Liver (tissue), 9 donors: Measurements from ENCODE around the gene OR2C1. TPM values are rescaled to one million over a fixed set of nuclear protein-coding genes. Genes with fewer than 3 reads are reported as not detected.

ENCODE experiments used
- DNase-seq: peaks from one replicate; pipeline ENCODE4 v3.0.0-alpha.2; 2017; ENCODE audit warnings: low spot score
- H3K27ac ChIP-seq, 2 donors: one replicate each; pipeline ENCODE4 v1.7.0; 2013; ENCODE audit warnings: inconsistent platforms in 2 of 2, low read length in 2 of 2, control low read depth in 1 of 2, low read depth in 1 of 2, mild to moderate bottlenecking in 1 of 2
- H3K27me3 ChIP-seq, 4 donors: one replicate each; pipeline versions ENCODE4 v1.6.1 to v1.7.0; 2013; ENCODE audit warnings: low read length in 3 of 4, inconsistent platforms in 1 of 4, mild to moderate bottlenecking in 1 of 4, moderate library complexity in 1 of 4; ENCODE audit not compliant: control insufficient read depth in 4 of 4, insufficient read depth in 4 of 4
- H3K36me3 ChIP-seq, 4 donors: one replicate each; pipeline versions ENCODE4 v1.6.1 to v1.7.0; 2013; ENCODE audit warnings: low read length in 3 of 4, mild to moderate bottlenecking in 3 of 4, low read depth in 1 of 4, moderate library complexity in 1 of 4; ENCODE audit not compliant: control insufficient read depth in 4 of 4, insufficient read depth in 3 of 4
- H3K4me1 ChIP-seq, 4 donors: one replicate each; pipeline versions ENCODE4 v1.6.1 to v1.7.0; 2013; ENCODE audit warnings: low read length in 3 of 4, mild to moderate bottlenecking in 3 of 4, moderate library complexity in 1 of 4; ENCODE audit not compliant: control insufficient read depth in 4 of 4, insufficient read depth in 4 of 4
- H3K4me3 ChIP-seq, 3 donors: one replicate each; pipeline versions ENCODE4 v1.6.1 to v1.7.0; 2013; ENCODE audit warnings: low read length in 3 of 3, control low read depth in 1 of 3, low read depth in 1 of 3, mild to moderate bottlenecking in 1 of 3
- H3K9ac ChIP-seq, 2 donors: one replicate each; pipeline ENCODE4 v1.7.0; 2013; ENCODE audit warnings: low read length in 2 of 2, mild to moderate bottlenecking in 2 of 2, moderate library complexity in 2 of 2, control low read depth in 1 of 2, low read depth in 1 of 2
- H3K9me3 ChIP-seq, 4 donors: one replicate each; pipeline versions ENCODE4 v1.6.1 to v1.7.0; 2013; ENCODE audit warnings: low read length in 3 of 4; ENCODE audit not compliant: control insufficient read depth in 4 of 4
- EGR1 ChIP-seq, 2 donors: IDR thresholded peaks; 2 replicates each; pipeline ENCODE4 v1.6.1; 2016 to 2018; ENCODE audit warnings: antibody characterized with exemption in 2 of 2, low read depth in 2 of 2
- FOXA1 ChIP-seq: IDR thresholded peaks from 2 replicates; pipeline ENCODE4 v1.6.1; 2016; ENCODE audit warnings: antibody characterized with exemption
- FOXA2 ChIP-seq: IDR thresholded peaks from 2 replicates; pipeline ENCODE4 v1.6.1; 2016; ENCODE audit warnings: antibody characterized with exemption
- GABPA ChIP-seq, 2 donors: IDR thresholded peaks in 1 of 2; conservative IDR thresholded peaks in 1 of 2; 2 replicates each; pipeline ENCODE4 v1.6.1; 2016; ENCODE audit warnings: antibody characterized with exemption in 2 of 2, mild to moderate bottlenecking in 1 of 2, moderate library complexity in 1 of 2
- HNF4A ChIP-seq, 2 donors: conservative IDR thresholded peaks; 2 replicates each; pipeline ENCODE4 v1.6.1; 2016; ENCODE audit warnings: antibody characterized with exemption in 2 of 2, mild to moderate bottlenecking in 2 of 2
- HNF4G ChIP-seq: IDR thresholded peaks from 2 replicates; pipeline ENCODE4 v1.6.1; 2016; ENCODE audit warnings: antibody characterized with exemption
- JUND ChIP-seq, 2 donors: IDR thresholded peaks; 2 replicates each; pipeline ENCODE4 v1.6.1; 2016; ENCODE audit warnings: antibody characterized with exemption in 2 of 2
- NR2F2 ChIP-seq: IDR thresholded peaks from 2 replicates; pipeline ENCODE4 v1.6.1; 2016; ENCODE audit warnings: antibody characterized with exemption
- RAD21 ChIP-seq, 2 donors: IDR thresholded peaks; 2 replicates each; pipeline ENCODE4 v1.6.1; 2016; ENCODE audit warnings: antibody characterized with exemption in 2 of 2, mild to moderate bottlenecking in 2 of 2
- RXRA ChIP-seq, 2 donors: IDR thresholded peaks; 2 replicates each; pipeline ENCODE4 v1.6.1; 2017 to 2018; ENCODE audit warnings: antibody characterized with exemption in 2 of 2, mild to moderate bottlenecking in 1 of 2
- SP1 ChIP-seq: IDR thresholded peaks from 2 replicates; pipeline ENCODE4 v1.6.1; 2018; ENCODE audit warnings: antibody characterized with exemption, mild to moderate bottlenecking
- TAF1 ChIP-seq: conservative IDR thresholded peaks from 2 replicates; pipeline ENCODE4 v1.6.1; 2016; ENCODE audit warnings: antibody characterized with exemption, mild to moderate bottlenecking
- YY1 ChIP-seq: IDR thresholded peaks from 2 replicates; pipeline ENCODE4 v1.6.1; 2016; ENCODE audit warnings: antibody characterized with exemption, mild to moderate bottlenecking
- WGBS: extraction: QIAGEN DNeasy Blood & Tissue Kit; methylation state at CpG from one replicate; pipeline ENCODE4 v1.1.7; 2013; 5-methylcytosine and 5-hydroxymethylcytosine counted together
- polyA plus RNA-seq, 2 donors: library from polyadenylated mRNA; stranded (reverse) in 1 of 2; unstranded in 1 of 2; fragments of 200-250 nt in 1 of 2; fragments of >200 nt in 1 of 2; fragmentation: Nextera tagmentation in 1 of 2; extraction: Ambion mirVana in 1 of 2; gene quantifications; one replicate each; pipeline versions ENCODE4 v1.2.1 to v1.2.3, GENCODE V29; 2013 to 2015
- total RNA-seq, 2 donors: library from RNA; depleted of rRNA; stranded (reverse); fragments of >200 nt; gene quantifications; one replicate each; pipeline ENCODE4 v1.2.3, GENCODE V29; 2014
- TF ChIP-seq, protein P1 (sequence below): IDR thresholded peaks from 2 replicates; pipeline ENCODE4 v1.6.1; 2016; ENCODE audit warnings: antibody characterized with exemption
- TF ChIP-seq, protein P2 (sequence below): IDR thresholded peaks from 2 replicates; pipeline ENCODE4 v1.6.1; 2016; ENCODE audit warnings: antibody characterized with exemption
- TF ChIP-seq, protein P3 (sequence below): IDR thresholded peaks from 2 replicates; pipeline ENCODE4 v1.6.1; 2016; ENCODE audit warnings: antibody characterized with exemption, mild to moderate bottlenecking
- TF ChIP-seq, protein P4 (sequence below): fragments of 150-350 bp; IDR thresholded peaks from 2 replicates; pipeline ENCODE4 v1.5.1; 2017; ENCODE audit warnings: improper control_type of control experiment, low read depth, low read length; ENCODE audit not compliant: missing input control
- TF ChIP-seq, protein P5 (sequence below): IDR thresholded peaks from 2 replicates; pipeline ENCODE4 v1.6.1; 2016; ENCODE audit warnings: antibody characterized with exemption
- donor health status: healthy.
- donor health status: healthy.
- donor health status: healthy.
- donor health status: healthy.
- donor health status: healthy.

Gene OR2C1
- total and polyA plus RNA-seq, 4 donors, result 0.08 to 0.19 TPM; not detected in 2

DNA sequence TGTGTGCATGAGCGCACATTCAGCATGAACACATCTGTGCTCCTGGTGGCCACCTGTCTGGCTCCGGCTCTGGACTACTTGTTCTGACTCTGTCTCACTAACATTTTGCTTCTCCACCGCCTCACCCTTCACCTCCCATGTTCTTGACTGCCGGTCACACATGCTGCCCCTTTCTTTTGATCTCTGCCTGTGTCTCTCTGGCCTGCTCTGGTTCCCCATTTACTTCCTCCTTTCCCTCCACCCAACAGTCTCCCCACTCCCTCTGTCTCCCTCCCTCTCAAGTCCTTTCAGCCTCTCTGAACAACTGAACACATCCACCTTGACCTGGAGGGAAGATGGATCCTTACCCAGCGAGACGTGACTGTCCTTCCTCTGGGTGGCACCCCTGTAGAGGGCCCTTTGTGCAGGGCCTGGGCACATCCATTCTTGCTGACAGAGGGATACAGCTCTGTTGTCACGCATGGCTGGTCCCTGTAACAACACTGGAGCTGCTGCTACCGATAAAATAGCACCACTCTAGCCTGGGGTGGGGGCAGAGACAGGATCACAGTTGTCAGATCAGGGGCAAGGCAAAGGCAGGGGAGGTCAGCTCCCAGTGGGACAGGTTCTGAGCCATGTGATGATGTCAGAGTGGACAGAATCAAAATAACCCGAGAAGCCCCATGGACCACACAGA is 34.1 kb downstream of the OR2C1 start:
- H3K9me3 ChIP-seq, result peaks cover 22 to 46% (median 44%) of the 10 kb centered on the region in 4 donors
- H3K4me3 ChIP-seq, result peak overlapping the region in 2 of 3 donors; percentile 49 to 62

More for the DNA sequence above, 34.1 kb downstream of the OR2C1 start:
- H3K27ac ChIP-seq, result no peak overlapping the region
- no peak overlapping the region for H3K9ac ChIP-seq
- peaks cover 26 to 70% (median 60%) of the 10 kb centered on the region in 4 donors for H3K36me3 ChIP-seq
- no peaks in the 10 kb centered on the region for H3K27me3 ChIP-seq
- WGBS, result 88% methylated on average over 9 of the region's 9 CpGs
- TF ChIP-seq FOXA2 (no peak), HNF4A (conservative IDR thresholded peaks at IDR 0.05) (no peak), EGR1 (IDR thresholded peaks at IDR 0.05; ENCODE audit: low read depth in 2 of 2) (no peak), SP1 (no peak), HNF4G (no peak), JUND (IDR thresholded peaks at IDR 0.05) (no peak), TAF1 (no peak), GABPA (IDR thresholded peaks at IDR 0.05 in 1 of 2, conservative IDR thresholded peaks at IDR 0.05 in 1 of 2) (no peak), FOXA1 (no peak), RAD21 (IDR thresholded peaks at IDR 0.05) (no peak), RXRA (IDR thresholded peaks at IDR 0.05) (no peak), YY1 (no peak), NR2F2 (no peak)
- TF ChIP-seq, protein P1, sequence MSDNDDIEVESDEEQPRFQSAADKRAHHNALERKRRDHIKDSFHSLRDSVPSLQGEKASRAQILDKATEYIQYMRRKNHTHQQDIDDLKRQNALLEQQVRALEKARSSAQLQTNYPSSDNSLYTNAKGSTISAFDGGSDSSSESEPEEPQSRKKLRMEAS, result no peak
- TF ChIP-seq, protein P2, sequence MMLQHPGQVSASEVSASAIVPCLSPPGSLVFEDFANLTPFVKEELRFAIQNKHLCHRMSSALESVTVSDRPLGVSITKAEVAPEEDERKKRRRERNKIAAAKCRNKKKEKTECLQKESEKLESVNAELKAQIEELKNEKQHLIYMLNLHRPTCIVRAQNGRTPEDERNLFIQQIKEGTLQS, result no peak
- TF ChIP-seq, protein P3, sequence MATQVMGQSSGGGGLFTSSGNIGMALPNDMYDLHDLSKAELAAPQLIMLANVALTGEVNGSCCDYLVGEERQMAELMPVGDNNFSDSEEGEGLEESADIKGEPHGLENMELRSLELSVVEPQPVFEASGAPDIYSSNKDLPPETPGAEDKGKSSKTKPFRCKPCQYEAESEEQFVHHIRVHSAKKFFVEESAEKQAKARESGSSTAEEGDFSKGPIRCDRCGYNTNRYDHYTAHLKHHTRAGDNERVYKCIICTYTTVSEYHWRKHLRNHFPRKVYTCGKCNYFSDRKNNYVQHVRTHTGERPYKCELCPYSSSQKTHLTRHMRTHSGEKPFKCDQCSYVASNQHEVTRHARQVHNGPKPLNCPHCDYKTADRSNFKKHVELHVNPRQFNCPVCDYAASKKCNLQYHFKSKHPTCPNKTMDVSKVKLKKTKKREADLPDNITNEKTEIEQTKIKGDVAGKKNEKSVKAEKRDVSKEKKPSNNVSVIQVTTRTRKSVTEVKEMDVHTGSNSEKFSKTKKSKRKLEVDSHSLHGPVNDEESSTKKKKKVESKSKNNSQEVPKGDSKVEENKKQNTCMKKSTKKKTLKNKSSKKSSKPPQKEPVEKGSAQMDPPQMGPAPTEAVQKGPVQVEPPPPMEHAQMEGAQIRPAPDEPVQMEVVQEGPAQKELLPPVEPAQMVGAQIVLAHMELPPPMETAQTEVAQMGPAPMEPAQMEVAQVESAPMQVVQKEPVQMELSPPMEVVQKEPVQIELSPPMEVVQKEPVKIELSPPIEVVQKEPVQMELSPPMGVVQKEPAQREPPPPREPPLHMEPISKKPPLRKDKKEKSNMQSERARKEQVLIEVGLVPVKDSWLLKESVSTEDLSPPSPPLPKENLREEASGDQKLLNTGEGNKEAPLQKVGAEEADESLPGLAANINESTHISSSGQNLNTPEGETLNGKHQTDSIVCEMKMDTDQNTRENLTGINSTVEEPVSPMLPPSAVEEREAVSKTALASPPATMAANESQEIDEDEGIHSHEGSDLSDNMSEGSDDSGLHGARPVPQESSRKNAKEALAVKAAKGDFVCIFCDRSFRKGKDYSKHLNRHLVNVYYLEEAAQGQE, result no peak
- TF ChIP-seq, protein P4, sequence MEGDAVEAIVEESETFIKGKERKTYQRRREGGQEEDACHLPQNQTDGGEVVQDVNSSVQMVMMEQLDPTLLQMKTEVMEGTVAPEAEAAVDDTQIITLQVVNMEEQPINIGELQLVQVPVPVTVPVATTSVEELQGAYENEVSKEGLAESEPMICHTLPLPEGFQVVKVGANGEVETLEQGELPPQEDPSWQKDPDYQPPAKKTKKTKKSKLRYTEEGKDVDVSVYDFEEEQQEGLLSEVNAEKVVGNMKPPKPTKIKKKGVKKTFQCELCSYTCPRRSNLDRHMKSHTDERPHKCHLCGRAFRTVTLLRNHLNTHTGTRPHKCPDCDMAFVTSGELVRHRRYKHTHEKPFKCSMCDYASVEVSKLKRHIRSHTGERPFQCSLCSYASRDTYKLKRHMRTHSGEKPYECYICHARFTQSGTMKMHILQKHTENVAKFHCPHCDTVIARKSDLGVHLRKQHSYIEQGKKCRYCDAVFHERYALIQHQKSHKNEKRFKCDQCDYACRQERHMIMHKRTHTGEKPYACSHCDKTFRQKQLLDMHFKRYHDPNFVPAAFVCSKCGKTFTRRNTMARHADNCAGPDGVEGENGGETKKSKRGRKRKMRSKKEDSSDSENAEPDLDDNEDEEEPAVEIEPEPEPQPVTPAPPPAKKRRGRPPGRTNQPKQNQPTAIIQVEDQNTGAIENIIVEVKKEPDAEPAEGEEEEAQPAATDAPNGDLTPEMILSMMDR, result no peak
- TF ChIP-seq, protein P5, sequence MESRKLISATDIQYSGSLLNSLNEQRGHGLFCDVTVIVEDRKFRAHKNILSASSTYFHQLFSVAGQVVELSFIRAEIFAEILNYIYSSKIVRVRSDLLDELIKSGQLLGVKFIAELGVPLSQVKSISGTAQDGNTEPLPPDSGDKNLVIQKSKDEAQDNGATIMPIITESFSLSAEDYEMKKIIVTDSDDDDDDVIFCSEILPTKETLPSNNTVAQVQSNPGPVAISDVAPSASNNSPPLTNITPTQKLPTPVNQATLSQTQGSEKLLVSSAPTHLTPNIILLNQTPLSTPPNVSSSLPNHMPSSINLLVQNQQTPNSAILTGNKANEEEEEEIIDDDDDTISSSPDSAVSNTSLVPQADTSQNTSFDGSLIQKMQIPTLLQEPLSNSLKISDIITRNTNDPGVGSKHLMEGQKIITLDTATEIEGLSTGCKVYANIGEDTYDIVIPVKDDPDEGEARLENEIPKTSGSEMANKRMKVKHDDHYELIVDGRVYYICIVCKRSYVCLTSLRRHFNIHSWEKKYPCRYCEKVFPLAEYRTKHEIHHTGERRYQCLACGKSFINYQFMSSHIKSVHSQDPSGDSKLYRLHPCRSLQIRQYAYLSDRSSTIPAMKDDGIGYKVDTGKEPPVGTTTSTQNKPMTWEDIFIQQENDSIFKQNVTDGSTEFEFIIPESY, result no peak
- no peaks in the 10 kb centered on the region for H3K4me1 ChIP-seq
- DNase-seq, result no peak
